GM19395 (cell line): ENCODE measurements around the gene ZNF638.
A peak's percentile ranks its signal among the peaks of the same experiment; 100 is the strongest.
"Not testable (repeated sequence)": the region's sequence is repeated elsewhere in the genome, so short reads cannot be mapped to it uniquely, and the experiment has no call there.

Source experiments
- ATAC-seq: cut with Tn5 transposase; IDR thresholded peaks from one replicate; pipeline ENCODE4 v1.9.1; 2021; ENCODE audit warnings: mild to moderate bottlenecking, moderate library complexity; ENCODE audit not compliant: unreplicated experiment

Gene ZNF638

GRCh38 chr2:71331581-71332434, at the start of gene ZNF638:
Gene ZNF638 (plus strand): TSS chr2:71331782. CDS start chr2:71348955, 17,173 bp downstream.
- peak; percentile 96 for ATAC-seq

- no peak for ATAC-seq
Observed at GRCh38 chr2:71281950-71282349, 49.6 kb upstream of the ZNF638 start.

- ATAC-seq = no peak
Observed at GRCh38 chr2:71282493-71282892, 49.1 kb upstream of the ZNF638 start.

GRCh38 chr2:71283131-71283530, 48.5 kb upstream of the ZNF638 start:
- ATAC-seq = no peak

- no peak for ATAC-seq
Observed at GRCh38 chr2:71285706-71286105, 45.9 kb upstream of the ZNF638 start.

- no peak for ATAC-seq
Observed at GRCh38 chr2:71291398-71291797, 40.2 kb upstream of the ZNF638 start.

GRCh38 chr2:71292159-71292558, 39.4 kb upstream of the ZNF638 start:
- no peak for ATAC-seq

GRCh38 chr2:71298914-71299313, 32.7 kb upstream of the ZNF638 start:
- ATAC-seq = no peak

- ATAC-seq = no peak
Observed at GRCh38 chr2:71299507-71299906, 32.1 kb upstream of the ZNF638 start.

- no peak for ATAC-seq
Observed at GRCh38 chr2:71303849-71304248, 27.7 kb upstream of the ZNF638 start.

- ATAC-seq = no peak
Observed at GRCh38 chr2:71306762-71307161, 24.8 kb upstream of the ZNF638 start.

- no peak for ATAC-seq
Observed at GRCh38 chr2:71313016-71313766, 18.4 kb upstream of the ZNF638 start.

- no peak for ATAC-seq
Observed at GRCh38 chr2:71317060-71317459, 14.5 kb upstream of the ZNF638 start.

GRCh38 chr2:71317900-71318299, 13.7 kb upstream of the ZNF638 start:
- ATAC-seq = not testable (repeated sequence)

- no peak for ATAC-seq
Observed at GRCh38 chr2:71323386-71323785, 8.2 kb upstream of the ZNF638 start.

- ATAC-seq = no peak
Observed at GRCh38 chr2:71326968-71327367, 4.6 kb upstream of the ZNF638 start.

- no peak for ATAC-seq
Observed at GRCh38 chr2:71327916-71328315, 3.7 kb upstream of the ZNF638 start.

- no peak for ATAC-seq
Observed at GRCh38 chr2:71330155-71330554, 1.4 kb upstream of the ZNF638 start.

GRCh38 chr2:71330585-71331330, 824 bp upstream of the ZNF638 start:
- ATAC-seq = no peak

- ATAC-seq = not testable (repeated sequence)
Observed at GRCh38 chr2:71331331-71331580, 326 bp upstream of the ZNF638 start.

GRCh38 chr2:71332435-71332796, 834 bp downstream of the ZNF638 start:
- no peak for ATAC-seq

GRCh38 chr2:71333619-71334018, 2.0 kb downstream of the ZNF638 start:
- no peak for ATAC-seq
